ENCODE data around the gene KDM6A. TPM values are rescaled to one million over a fixed set of nuclear protein-coding genes. Genes with fewer than 3 reads are reported as not detected.
"Not testable (repeated sequence)": the region's sequence is repeated elsewhere in the genome, so short reads cannot be mapped to it uniquely, and the experiment has no call there.

Gene KDM6A
- 9.4 and 9.9 TPM in 2 replicates for polyA plus RNA-seq (2011; rRNA removed)
- polyA minus RNA-seq (2011; rRNA and poly(A)+ RNA removed) = 18.3 and 28.9 TPM in 2 replicates

- Histone ChIP-seq H3K27ac (ENCODE audit: low read depth, low read length) (peak within 1 kb of the TSS; percentile 77), H3K4me3 (ENCODE audit: low read depth, low read length) (peak within 1 kb of the TSS; percentile 71), H3K9me3 (ENCODE audit: control insufficient read depth, insufficient read depth, low read length) (no peaks in the 10 kb centered on the region), H3K27me3 (ENCODE audit: control insufficient read depth, insufficient read depth, low read length) (no peaks in the 10 kb centered on the region)
- POLR2A ChIA-PET = interaction anchor here (0.6 to 1.0 kb wide), 5 partner anchors 26 to 751 kb away, joined by 4 to 9 read pairs (median 5); no protein-coding TSS in a partner anchor
- no peak for TF ChIP-seq CTCF (IDR thresholded peaks at IDR 0.05; ENCODE audit: low read depth, low read length)
- peak; percentile 83 for DNase-seq (ENCODE audit: low read depth, low spot score)
- CTCF ChIA-PET = no interaction called here
Measured at GRCh38 chrX:44872821-44873414, at the start of gene KDM6A. TSS of gene KDM6A (plus strand) at chrX:44873188. CDS start at chrX:44873552, 364 bp downstream.

- H3K4me3 ChIP-seq (ENCODE audit: low read depth, low read length); DNase-seq (ENCODE audit: low read depth, low spot score); H3K9me3 ChIP-seq (ENCODE audit: control insufficient read depth, insufficient read depth, low read length); CTCF ChIA-PET; H3K27me3 ChIP-seq (ENCODE audit: control insufficient read depth, insufficient read depth, low read length); POLR2A ChIA-PET; H3K27ac ChIP-seq (ENCODE audit: low read depth, low read length): not testable (repeated sequence)
Measured at GRCh38 chrX:44823193-44823592, 49.8 kb upstream of the KDM6A start.

GRCh38 chrX:44828008-44828605 lies 44.9 kb upstream of the KDM6A start:
- ChIA-PET POLR2A (no interaction called here), CTCF (no interaction called here)
- H3K9me3 ChIP-seq (ENCODE audit: control insufficient read depth, insufficient read depth, low read length) = no peaks in the 10 kb centered on the region
- H3K4me3 ChIP-seq (ENCODE audit: low read depth, low read length) = no peak overlapping the region
- H3K27me3 ChIP-seq (ENCODE audit: control insufficient read depth, insufficient read depth, low read length) = no peaks in the 10 kb centered on the region
- TF ChIP-seq CTCF (IDR thresholded peaks at IDR 0.05; ENCODE audit: low read depth, low read length) = no peak
- H3K27ac ChIP-seq (ENCODE audit: low read depth, low read length) = no peak overlapping the region
- peak; percentile 47 for DNase-seq (ENCODE audit: low read depth, low spot score)

- POLR2A ChIA-PET = no interaction called here
- H3K27me3 ChIP-seq (ENCODE audit: control insufficient read depth, insufficient read depth, low read length) = no peaks in the 10 kb centered on the region
- no peak overlapping the region for H3K27ac ChIP-seq (ENCODE audit: low read depth, low read length)
- TF ChIP-seq CTCF (IDR thresholded peaks at IDR 0.05; ENCODE audit: low read depth, low read length) = no peak
- no peaks in the 10 kb centered on the region for H3K9me3 ChIP-seq (ENCODE audit: control insufficient read depth, insufficient read depth, low read length)
- H3K4me3 ChIP-seq (ENCODE audit: low read depth, low read length) = no peak overlapping the region
- CTCF ChIA-PET = no interaction called here
- DNase-seq (ENCODE audit: low read depth, low spot score) = no peak
Measured at GRCh38 chrX:44829832-44830231, 43.2 kb upstream of the KDM6A start.

GRCh38 chrX:44842550-44843317 lies 30.3 kb upstream of the KDM6A start:
- no peak for TF ChIP-seq CTCF (IDR thresholded peaks at IDR 0.05; ENCODE audit: low read depth, low read length)
- DNase-seq (ENCODE audit: low read depth, low spot score) = no peak
- Histone ChIP-seq H3K27me3 (ENCODE audit: control insufficient read depth, insufficient read depth, low read length) (no peaks in the 10 kb centered on the region), H3K9me3 (ENCODE audit: control insufficient read depth, insufficient read depth, low read length) (no peaks in the 10 kb centered on the region), H3K27ac (ENCODE audit: low read depth, low read length) (no peak overlapping the region), H3K4me3 (ENCODE audit: low read depth, low read length) (no peak overlapping the region)
- CTCF ChIA-PET = no interaction called here
- POLR2A ChIA-PET = no interaction called here
